Measurements from ENCODE around the gene POP5. TPM values are rescaled to one million over a fixed set of nuclear protein-coding genes. Genes with fewer than 3 reads are reported as not detected.

The POP5 gene
- total RNA-seq, 1 experiment from 2014 or later, result 43.7 TPM

GRCh38 chr12:120542166-120542565 lies 39.0 kb downstream of the POP5 start:
- Histone ChIP-seq H3K4me3 (ENCODE audit: low read depth in 2 of 2, low read length in 2 of 2) (no peak overlapping the region), H3K27ac (ENCODE audit: low read length) (no peak overlapping the region), H3K9me3 (ENCODE audit: control insufficient read depth, insufficient read depth, low read depth, low read length) (no peaks in the 10 kb centered on the region), H3K36me3 (ENCODE audit: control insufficient read depth, insufficient read depth, low read length) (peaks cover 9% of the 10 kb centered on the region; the same call in 1 of the 2 replicates), H3K4me1 (ENCODE audit: control insufficient read depth, insufficient read depth, low read length) (peaks cover 30% of the 10 kb centered on the region), H3K27me3 (ENCODE audit: control insufficient read depth, insufficient read depth, low read length) (no peaks in the 10 kb centered on the region)
- ChIA-PET POLR2A (no interaction called here), CTCF (no interaction called here)
- BruUV-seq (replicated peaks), result no TSS peak
- no peak for TF ChIP-seq REST (IDR thresholded peaks at IDR 0.05; ENCODE audit: insufficient read depth in 1 of 2, low read depth in 2 of 2, low read length in 1 of 2)
- no peak for TF ChIP-seq CTCF (IDR thresholded peaks at IDR 0.05)
- no peak for TF ChIP-seq POLR2AphosphoS5 (IDR thresholded peaks at IDR 0.05; ENCODE audit: low read depth, low read length)
- no peak for TF ChIP-seq SIN3A (IDR thresholded peaks at IDR 0.05; ENCODE audit: borderline replicate concordance, insufficient read depth, low read depth, low read length)
- no peak for TF ChIP-seq TCF7L2 (IDR thresholded peaks at IDR 0.05; ENCODE audit: low read depth, low read length)
- in situ Hi-C loops (cut with HindIII; ENCODE audit: low pct_unique_long_range_greater_than_20kb, low sequenced_read_pairs) (no loop called here), intact Hi-C loops (cut with micrococcal nuclease; ENCODE audit: unreplicated experiment) (no loop called here)
- DNase-seq (ENCODE audit: low read depth, low spot score), result no peak
- no peak for ATAC-seq

GRCh38 chr12:120540445-120540844 lies 40.8 kb downstream of the POP5 start:
- ATAC-seq (no peak), DNase-seq (ENCODE audit: low read depth, low spot score) (no peak)
- intact Hi-C loops (cut with micrococcal nuclease; ENCODE audit: unreplicated experiment) (no loop called here), in situ Hi-C loops (cut with HindIII; ENCODE audit: low pct_unique_long_range_greater_than_20kb, low sequenced_read_pairs) (no loop called here)
- no peaks in the 10 kb centered on the region for H3K36me3 ChIP-seq (ENCODE audit: control insufficient read depth, insufficient read depth, low read length)
- POLR2A ChIA-PET, result no interaction called here
- CTCF ChIA-PET, result interaction anchor here (0.7 kb wide), 1 partner anchor 108 kb away, joined by 3 read pairs; no protein-coding TSS in a partner anchor
- H3K4me1 ChIP-seq (ENCODE audit: control insufficient read depth, insufficient read depth, low read length), result peaks cover 38% of the 10 kb centered on the region
- no peak for TF ChIP-seq CTCF (IDR thresholded peaks at IDR 0.05)
- TF ChIP-seq POLR2AphosphoS5 (IDR thresholded peaks at IDR 0.05; ENCODE audit: low read depth, low read length), result no peak
- no peak for TF ChIP-seq REST (IDR thresholded peaks at IDR 0.05; ENCODE audit: insufficient read depth in 1 of 2, low read depth in 2 of 2, low read length in 1 of 2)
- TF ChIP-seq TCF7L2 (IDR thresholded peaks at IDR 0.05; ENCODE audit: low read depth, low read length), result no peak
- TF ChIP-seq SIN3A (IDR thresholded peaks at IDR 0.05; ENCODE audit: borderline replicate concordance, insufficient read depth, low read depth, low read length), result no peak
- no peaks in the 10 kb centered on the region for H3K27me3 ChIP-seq (ENCODE audit: control insufficient read depth, insufficient read depth, low read length)
- no peaks in the 10 kb centered on the region for H3K9me3 ChIP-seq (ENCODE audit: control insufficient read depth, insufficient read depth, low read depth, low read length)
- BruUV-seq (replicated peaks), result no TSS peak
- H3K27ac ChIP-seq (ENCODE audit: low read length), result peak overlapping the region; percentile 31; the same call in 1 of the 2 replicates
- no peak overlapping the region for H3K4me3 ChIP-seq (ENCODE audit: low read depth in 2 of 2, low read length in 2 of 2)
